Thoracic aorta (tissue), 2 donors: ENCODE measurements around the gene PSD2. TPM values are rescaled to one million over a fixed set of nuclear protein-coding genes. Genes with fewer than 3 reads are reported as not detected.

Source experiments
- ATAC-seq: fragments of 150-250 bp; one replicate; pipeline ENCODE4 v1.8.0; 2017; ENCODE audit warnings: low read depth; ENCODE audit not compliant: insufficient number of reproducible peaks, low FRiP score
- DNase-seq: peaks from one replicate; pipeline ENCODE4 v3.0.0-alpha.2; 2020; ENCODE audit warnings: low spot score
- H3K27ac ChIP-seq, 2 donors: fragments of 200-600 bp; sonication (generic); 1 replicate in 1 of 2; 2 replicates in 1 of 2; pipeline ENCODE4 v1.5.1; 2016; ENCODE audit warnings: mild to moderate bottlenecking in 2 of 2, moderate library complexity in 2 of 2
- H3K27me3 ChIP-seq: fragments of 200-600 bp; sonication (generic); replicated peaks from 2 replicates; pipeline ENCODE4 v1.6.0; 2016; ENCODE audit warnings: mild to moderate bottlenecking; ENCODE audit not compliant: insufficient read depth
- H3K36me3 ChIP-seq: fragments of 200-600 bp; sonication (generic); one replicate; pipeline ENCODE4 v1.5.1; 2016
- H3K4me1 ChIP-seq, 2 donors: fragments of 200-600 bp; sonication (generic); 1 replicate in 1 of 2; 2 replicates in 1 of 2; pipeline versions ENCODE4 v1.5.1 to v1.6.0; 2016; ENCODE audit warnings: low read depth in 2 of 2, mild to moderate bottlenecking in 1 of 2; ENCODE audit not compliant: control insufficient read depth in 1 of 2
- H3K4me3 ChIP-seq: fragments of 200-600 bp; sonication (generic); 2 replicates; pipeline ENCODE4 v1.5.1; 2016; ENCODE audit warnings: mild to moderate bottlenecking
- H3K9me3 ChIP-seq: fragments of 200-600 bp; sonication (generic); 2 replicates; pipeline ENCODE4 v1.5.1; 2016
- CTCF ChIP-seq: fragments of 200-600 bp; sonication (generic); IDR thresholded peaks from one replicate; pipeline ENCODE4 v1.5.1; 2019; ENCODE audit warnings: antibody characterized with exemption
- total RNA-seq, 2 donors: library from RNA; depleted of rRNA; stranded (reverse); fragments of >200 nt; gene quantifications; one replicate each; pipeline versions ENCODE4 v1.1.0 to v1.2.3, GENCODE V29; 2016

The PSD2 gene
- total RNA-seq, 2 donors from 2014 or later, result 0.14 to 0.41 TPM

GRCh38 chr5:139764886-139765408 lies 30.7 kb upstream of the PSD2 start:
- no peak overlapping the region for H3K4me3 ChIP-seq
- no peak overlapping the region for H3K27ac ChIP-seq
- TF ChIP-seq CTCF, result no peak

GRCh38 chr5:139765409-139766217 lies 30.0 kb upstream of the PSD2 start:
- peak; percentile 100 for TF ChIP-seq CTCF
- H3K36me3 ChIP-seq, result no peaks in the 10 kb centered on the region
- no peaks in the 10 kb centered on the region for H3K9me3 ChIP-seq
- H3K4me1 ChIP-seq, result peaks cover 0 to 17% of the 10 kb centered on the region in 2 donors
- DNase-seq, result no peak
- ATAC-seq, result peak; percentile 84
- H3K27me3 ChIP-seq, result no peaks in the 10 kb centered on the region
- H3K4me3 ChIP-seq, result peak overlapping the region; percentile 72
- H3K27ac ChIP-seq, result no peak overlapping the region

More at GRCh38 chr5:139764886-139765408, 30.7 kb upstream of the PSD2 start:
- no peaks in the 10 kb centered on the region for H3K27me3 ChIP-seq
- ATAC-seq, result no peak
- no peaks in the 10 kb centered on the region for H3K36me3 ChIP-seq
- H3K4me1 ChIP-seq, result peaks cover 0 to 17% of the 10 kb centered on the region in 2 donors
- no peaks in the 10 kb centered on the region for H3K9me3 ChIP-seq
- DNase-seq, result no peak

GRCh38 chr5:139767960-139768359 lies 27.6 kb upstream of the PSD2 start:
- DNase-seq, result no peak
- no peak for ATAC-seq
- H3K27ac ChIP-seq, result no peak overlapping the region

DNA sequence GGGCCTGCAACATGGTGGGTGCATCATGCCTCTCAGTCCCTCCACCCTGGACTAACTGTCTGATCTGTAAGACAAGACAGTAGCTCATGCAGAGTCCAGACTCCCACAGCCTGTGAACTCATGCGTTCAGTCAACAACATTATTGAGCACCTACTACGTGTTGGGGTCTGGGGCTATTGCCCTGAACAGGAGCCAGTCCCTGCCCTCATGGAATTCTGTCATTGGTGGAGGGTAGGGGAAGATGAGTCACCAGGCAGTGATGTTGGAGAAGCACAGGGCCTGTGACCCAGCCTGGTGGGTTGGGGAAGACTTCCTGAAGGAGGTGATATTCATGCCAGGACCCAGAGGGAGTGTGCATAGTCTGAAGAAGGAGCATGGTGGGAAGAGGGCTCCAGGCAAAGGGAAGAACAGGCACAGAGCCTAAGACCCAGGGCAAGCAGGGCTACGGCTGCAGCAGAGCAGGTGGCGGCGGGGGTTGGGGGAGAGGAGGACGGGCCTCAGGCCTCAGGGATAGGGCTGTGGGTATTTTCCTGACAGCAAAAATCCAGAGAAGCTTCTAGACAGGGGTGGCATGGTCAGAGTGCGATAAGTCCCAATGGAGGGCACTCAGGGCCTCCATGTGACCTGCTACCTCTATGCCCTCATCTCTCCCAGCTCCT lies 26.7 kb upstream of the PSD2 start:
- H3K36me3 ChIP-seq, result no peaks in the 10 kb centered on the region
- H3K9me3 ChIP-seq, result no peaks in the 10 kb centered on the region
- H3K27me3 ChIP-seq, result no peaks in the 10 kb centered on the region
- no peak overlapping the region for H3K4me3 ChIP-seq
- H3K27ac ChIP-seq, result no peak overlapping the region
- TF ChIP-seq CTCF, result no peak
- DNase-seq (no peak), ATAC-seq (no peak)
- H3K4me1 ChIP-seq, result peaks cover 0 to 17% of the 10 kb centered on the region in 2 donors

More at GRCh38 chr5:139767960-139768359, 27.6 kb upstream of the PSD2 start:
- H3K4me1 ChIP-seq, result peaks cover 0 to 17% of the 10 kb centered on the region in 2 donors
- H3K4me3 ChIP-seq, result no peak overlapping the region
- H3K27me3 ChIP-seq, result no peaks in the 10 kb centered on the region
- no peak for TF ChIP-seq CTCF
- H3K36me3 ChIP-seq, result no peaks in the 10 kb centered on the region
- no peaks in the 10 kb centered on the region for H3K9me3 ChIP-seq

DNA sequence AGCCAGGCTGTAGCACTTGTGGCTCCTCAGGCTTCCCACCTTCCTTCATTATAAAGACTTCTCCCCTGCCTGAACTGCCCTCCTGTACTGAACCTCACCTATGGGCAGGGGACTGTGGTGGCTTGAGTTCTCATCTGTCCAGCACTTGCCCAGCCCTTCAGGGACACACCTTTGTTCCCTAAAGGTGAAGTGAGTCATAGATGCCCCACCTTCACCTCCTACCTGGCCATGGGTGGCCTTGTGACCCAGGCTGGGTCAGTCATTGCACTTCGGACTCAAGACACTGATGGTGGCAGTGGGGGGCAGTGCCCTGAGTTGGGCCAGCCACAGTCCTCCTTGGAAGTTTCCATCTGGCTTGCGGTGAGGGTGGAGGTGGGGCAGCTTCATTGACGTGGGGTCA lies 26.1 kb upstream of the PSD2 start:
- Histone ChIP-seq H3K36me3 (no peaks in the 10 kb centered on the region), H3K27ac (no peak overlapping the region), H3K9me3 (no peaks in the 10 kb centered on the region), H3K27me3 (no peaks in the 10 kb centered on the region), H3K4me3 (no peak overlapping the region), H3K4me1 (peaks cover 0 to 12% of the 10 kb centered on the region in 2 donors)
- no peak for TF ChIP-seq CTCF
- no peak for DNase-seq
- no peak for ATAC-seq
